Measurements from ENCODE around the gene KIFAP3. TPM values are rescaled to one million over a fixed set of nuclear protein-coding genes. Genes with fewer than 3 reads are reported as not detected.

Gene KIFAP3
- total and polyA plus RNA-seq, 4 donors: 4.5 to 11.1 (median 6.9) TPM

DNA sequence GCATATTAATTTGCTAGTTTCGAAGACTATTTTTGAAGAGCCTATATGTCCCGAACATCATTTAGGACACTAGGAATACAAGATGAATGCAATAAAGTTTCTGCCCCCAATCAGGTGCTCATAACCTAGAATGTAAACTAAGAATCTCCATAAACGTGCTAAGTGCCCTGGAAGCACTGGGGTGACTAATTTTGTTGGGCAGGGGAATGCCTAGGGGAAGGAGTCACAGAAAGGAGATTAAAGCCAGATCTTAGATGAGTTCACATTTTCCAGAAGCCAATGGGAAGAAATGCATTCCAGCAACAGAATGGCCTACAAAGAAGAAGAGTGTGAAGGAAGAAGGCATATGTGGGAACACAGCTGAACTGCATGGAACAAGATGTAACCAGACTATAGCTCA, 200.3 kb downstream of the KIFAP3 start (continued):
- TF ChIP-seq, protein P1, sequence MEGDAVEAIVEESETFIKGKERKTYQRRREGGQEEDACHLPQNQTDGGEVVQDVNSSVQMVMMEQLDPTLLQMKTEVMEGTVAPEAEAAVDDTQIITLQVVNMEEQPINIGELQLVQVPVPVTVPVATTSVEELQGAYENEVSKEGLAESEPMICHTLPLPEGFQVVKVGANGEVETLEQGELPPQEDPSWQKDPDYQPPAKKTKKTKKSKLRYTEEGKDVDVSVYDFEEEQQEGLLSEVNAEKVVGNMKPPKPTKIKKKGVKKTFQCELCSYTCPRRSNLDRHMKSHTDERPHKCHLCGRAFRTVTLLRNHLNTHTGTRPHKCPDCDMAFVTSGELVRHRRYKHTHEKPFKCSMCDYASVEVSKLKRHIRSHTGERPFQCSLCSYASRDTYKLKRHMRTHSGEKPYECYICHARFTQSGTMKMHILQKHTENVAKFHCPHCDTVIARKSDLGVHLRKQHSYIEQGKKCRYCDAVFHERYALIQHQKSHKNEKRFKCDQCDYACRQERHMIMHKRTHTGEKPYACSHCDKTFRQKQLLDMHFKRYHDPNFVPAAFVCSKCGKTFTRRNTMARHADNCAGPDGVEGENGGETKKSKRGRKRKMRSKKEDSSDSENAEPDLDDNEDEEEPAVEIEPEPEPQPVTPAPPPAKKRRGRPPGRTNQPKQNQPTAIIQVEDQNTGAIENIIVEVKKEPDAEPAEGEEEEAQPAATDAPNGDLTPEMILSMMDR (IDR thresholded peaks at IDR 0.05; ENCODE audit: low read depth, low read length, missing input control): no peak

DNA sequence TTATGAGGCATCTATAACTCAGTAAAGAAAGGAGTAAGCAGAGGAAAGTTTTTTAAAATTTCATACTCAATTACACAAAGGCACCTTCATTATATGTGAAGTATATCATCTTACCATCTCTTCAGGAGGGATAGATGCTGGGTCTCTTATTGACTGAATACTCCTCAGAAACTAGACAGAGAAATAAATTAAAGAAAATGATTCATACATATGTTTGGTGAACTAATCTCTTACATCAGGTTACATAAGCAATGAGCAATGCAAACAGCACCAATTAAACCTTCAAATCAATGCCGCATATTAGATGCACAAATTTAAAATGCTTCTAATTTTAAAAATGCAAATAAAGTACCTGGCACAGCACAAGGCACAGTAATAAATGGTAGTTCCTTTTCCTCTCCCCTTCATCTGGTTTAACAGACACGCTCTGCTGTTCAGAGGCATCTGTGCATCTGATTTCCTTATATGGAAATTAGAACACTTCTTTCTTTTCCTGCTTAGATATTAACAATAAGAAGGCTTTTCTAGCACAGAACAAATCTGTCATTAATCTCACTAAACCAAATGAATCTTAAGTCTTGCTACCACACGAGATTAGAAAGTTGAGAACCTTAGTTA, 200.8 kb downstream of the KIFAP3 start:
- DNase-seq (ENCODE audit: low spot score): no peak
- TF ChIP-seq YY1 (IDR thresholded peaks at IDR 0.05): no peak
- no peak for TF ChIP-seq EGR1 (IDR thresholded peaks at IDR 0.05; ENCODE audit: low read depth in 2 of 2)
- no peak for TF ChIP-seq HNF4A (conservative IDR thresholded peaks at IDR 0.05)
- TF ChIP-seq FOXA2 (IDR thresholded peaks at IDR 0.05): no peak
- no peak for TF ChIP-seq RAD21 (IDR thresholded peaks at IDR 0.05)
- TF ChIP-seq, protein P2, sequence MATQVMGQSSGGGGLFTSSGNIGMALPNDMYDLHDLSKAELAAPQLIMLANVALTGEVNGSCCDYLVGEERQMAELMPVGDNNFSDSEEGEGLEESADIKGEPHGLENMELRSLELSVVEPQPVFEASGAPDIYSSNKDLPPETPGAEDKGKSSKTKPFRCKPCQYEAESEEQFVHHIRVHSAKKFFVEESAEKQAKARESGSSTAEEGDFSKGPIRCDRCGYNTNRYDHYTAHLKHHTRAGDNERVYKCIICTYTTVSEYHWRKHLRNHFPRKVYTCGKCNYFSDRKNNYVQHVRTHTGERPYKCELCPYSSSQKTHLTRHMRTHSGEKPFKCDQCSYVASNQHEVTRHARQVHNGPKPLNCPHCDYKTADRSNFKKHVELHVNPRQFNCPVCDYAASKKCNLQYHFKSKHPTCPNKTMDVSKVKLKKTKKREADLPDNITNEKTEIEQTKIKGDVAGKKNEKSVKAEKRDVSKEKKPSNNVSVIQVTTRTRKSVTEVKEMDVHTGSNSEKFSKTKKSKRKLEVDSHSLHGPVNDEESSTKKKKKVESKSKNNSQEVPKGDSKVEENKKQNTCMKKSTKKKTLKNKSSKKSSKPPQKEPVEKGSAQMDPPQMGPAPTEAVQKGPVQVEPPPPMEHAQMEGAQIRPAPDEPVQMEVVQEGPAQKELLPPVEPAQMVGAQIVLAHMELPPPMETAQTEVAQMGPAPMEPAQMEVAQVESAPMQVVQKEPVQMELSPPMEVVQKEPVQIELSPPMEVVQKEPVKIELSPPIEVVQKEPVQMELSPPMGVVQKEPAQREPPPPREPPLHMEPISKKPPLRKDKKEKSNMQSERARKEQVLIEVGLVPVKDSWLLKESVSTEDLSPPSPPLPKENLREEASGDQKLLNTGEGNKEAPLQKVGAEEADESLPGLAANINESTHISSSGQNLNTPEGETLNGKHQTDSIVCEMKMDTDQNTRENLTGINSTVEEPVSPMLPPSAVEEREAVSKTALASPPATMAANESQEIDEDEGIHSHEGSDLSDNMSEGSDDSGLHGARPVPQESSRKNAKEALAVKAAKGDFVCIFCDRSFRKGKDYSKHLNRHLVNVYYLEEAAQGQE (IDR thresholded peaks at IDR 0.05): no peak
- TF ChIP-seq SP1 (IDR thresholded peaks at IDR 0.05): no peak
- no peak for TF ChIP-seq TAF1 (conservative IDR thresholded peaks at IDR 0.05)
- TF ChIP-seq, protein P1 (IDR thresholded peaks at IDR 0.05; ENCODE audit: low read depth, low read length, missing input control): no peak
- TF ChIP-seq, protein P3, sequence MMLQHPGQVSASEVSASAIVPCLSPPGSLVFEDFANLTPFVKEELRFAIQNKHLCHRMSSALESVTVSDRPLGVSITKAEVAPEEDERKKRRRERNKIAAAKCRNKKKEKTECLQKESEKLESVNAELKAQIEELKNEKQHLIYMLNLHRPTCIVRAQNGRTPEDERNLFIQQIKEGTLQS (IDR thresholded peaks at IDR 0.05): no peak
- TF ChIP-seq GABPA (IDR thresholded peaks at IDR 0.05 in 1 of 2, conservative IDR thresholded peaks at IDR 0.05 in 1 of 2): no peak
- TF ChIP-seq HNF4G (IDR thresholded peaks at IDR 0.05): no peak
- TF ChIP-seq JUND (IDR thresholded peaks at IDR 0.05): no peak
- no peak for TF ChIP-seq FOXA1 (IDR thresholded peaks at IDR 0.05)
- TF ChIP-seq RXRA (IDR thresholded peaks at IDR 0.05): no peak
- TF ChIP-seq, protein P4, sequence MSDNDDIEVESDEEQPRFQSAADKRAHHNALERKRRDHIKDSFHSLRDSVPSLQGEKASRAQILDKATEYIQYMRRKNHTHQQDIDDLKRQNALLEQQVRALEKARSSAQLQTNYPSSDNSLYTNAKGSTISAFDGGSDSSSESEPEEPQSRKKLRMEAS (IDR thresholded peaks at IDR 0.05): no peak
- TF ChIP-seq, protein P5, sequence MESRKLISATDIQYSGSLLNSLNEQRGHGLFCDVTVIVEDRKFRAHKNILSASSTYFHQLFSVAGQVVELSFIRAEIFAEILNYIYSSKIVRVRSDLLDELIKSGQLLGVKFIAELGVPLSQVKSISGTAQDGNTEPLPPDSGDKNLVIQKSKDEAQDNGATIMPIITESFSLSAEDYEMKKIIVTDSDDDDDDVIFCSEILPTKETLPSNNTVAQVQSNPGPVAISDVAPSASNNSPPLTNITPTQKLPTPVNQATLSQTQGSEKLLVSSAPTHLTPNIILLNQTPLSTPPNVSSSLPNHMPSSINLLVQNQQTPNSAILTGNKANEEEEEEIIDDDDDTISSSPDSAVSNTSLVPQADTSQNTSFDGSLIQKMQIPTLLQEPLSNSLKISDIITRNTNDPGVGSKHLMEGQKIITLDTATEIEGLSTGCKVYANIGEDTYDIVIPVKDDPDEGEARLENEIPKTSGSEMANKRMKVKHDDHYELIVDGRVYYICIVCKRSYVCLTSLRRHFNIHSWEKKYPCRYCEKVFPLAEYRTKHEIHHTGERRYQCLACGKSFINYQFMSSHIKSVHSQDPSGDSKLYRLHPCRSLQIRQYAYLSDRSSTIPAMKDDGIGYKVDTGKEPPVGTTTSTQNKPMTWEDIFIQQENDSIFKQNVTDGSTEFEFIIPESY (IDR thresholded peaks at IDR 0.05): no peak
- TF ChIP-seq NR2F2 (IDR thresholded peaks at IDR 0.05): no peak
- no peaks in the 10 kb centered on the region for H3K27me3 ChIP-seq (ENCODE audit: control insufficient read depth in 4 of 4, insufficient read depth in 4 of 4, low read length in 3 of 4)
- H3K36me3 ChIP-seq (ENCODE audit: control insufficient read depth in 4 of 4, insufficient read depth in 3 of 4, low read depth in 1 of 4, low read length in 3 of 4): peaks cover 12 to 74% (median 53%) of the 10 kb centered on the region in 4 donors
- H3K27ac ChIP-seq (ENCODE audit: low read depth in 1 of 2, low read length in 2 of 2): no peak overlapping the region
- no peak overlapping the region for H3K9ac ChIP-seq (ENCODE audit: low read depth in 1 of 2, low read length in 2 of 2)
- 76% methylated on average over 3 of the region's 3 CpGs for WGBS
- H3K4me1 ChIP-seq (ENCODE audit: control insufficient read depth in 4 of 4, insufficient read depth in 4 of 4, low read length in 3 of 4): peaks cover 3 to 7% (median 6%) of the 10 kb centered on the region in 4 donors
- no peaks in the 10 kb centered on the region for H3K9me3 ChIP-seq (ENCODE audit: control insufficient read depth in 4 of 4, low read length in 3 of 4)
- H3K4me3 ChIP-seq (ENCODE audit: low read depth in 1 of 3, low read length in 3 of 3): no peak overlapping the region
